HG02970 (cell line): ENCODE measurements around the gene LRRC72.

Experiments
- ATAC-seq: cut with Tn5 transposase; IDR thresholded peaks from one replicate; pipeline ENCODE4 v1.9.1; 2021; ENCODE audit warnings: mild to moderate bottlenecking, moderate library complexity, moderate number of reproducible peaks; ENCODE audit not compliant: unreplicated experiment, low FRiP score

Gene LRRC72

DNA sequence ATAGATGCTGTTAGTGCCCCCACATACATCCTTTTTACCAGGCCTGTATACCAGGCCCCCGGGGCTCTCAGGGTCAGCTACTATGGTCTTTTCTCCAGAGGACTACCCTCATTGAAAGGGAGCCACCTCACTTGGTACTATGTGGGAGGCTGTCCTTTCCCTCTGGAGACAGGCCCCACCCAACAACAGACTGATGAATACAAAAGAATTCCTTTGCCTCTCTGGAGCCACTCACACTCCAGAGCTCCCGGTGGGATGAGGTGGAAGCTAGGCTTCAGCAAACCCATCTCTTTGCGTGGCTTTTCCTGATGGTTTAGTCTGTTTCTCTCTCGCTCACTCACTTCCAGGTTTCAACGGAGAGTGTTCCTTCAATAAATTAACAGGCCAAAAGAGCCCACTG lies 88.6 kb downstream of the LRRC72 start:
- ATAC-seq: no peak

DNA sequence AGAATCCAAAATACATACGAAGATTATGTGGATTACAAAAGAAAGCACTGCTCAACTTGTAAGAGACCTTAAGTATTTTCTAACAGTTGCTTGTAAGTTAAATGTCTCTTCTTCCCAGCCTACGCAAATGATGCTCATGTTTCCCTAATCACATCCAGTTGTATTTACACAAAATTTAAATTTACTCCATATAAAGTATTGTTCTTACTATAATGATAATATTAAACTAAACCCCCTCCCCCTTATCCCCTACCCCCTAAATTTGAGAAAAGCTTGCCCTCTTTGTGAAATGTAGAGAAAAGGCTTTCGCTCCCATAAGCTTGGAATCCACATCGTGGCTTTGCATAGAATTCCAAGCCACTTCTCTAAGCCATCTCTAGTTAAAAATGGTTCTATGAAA lies 89.5 kb downstream of the LRRC72 start:
- ATAC-seq: no peak

DNA sequence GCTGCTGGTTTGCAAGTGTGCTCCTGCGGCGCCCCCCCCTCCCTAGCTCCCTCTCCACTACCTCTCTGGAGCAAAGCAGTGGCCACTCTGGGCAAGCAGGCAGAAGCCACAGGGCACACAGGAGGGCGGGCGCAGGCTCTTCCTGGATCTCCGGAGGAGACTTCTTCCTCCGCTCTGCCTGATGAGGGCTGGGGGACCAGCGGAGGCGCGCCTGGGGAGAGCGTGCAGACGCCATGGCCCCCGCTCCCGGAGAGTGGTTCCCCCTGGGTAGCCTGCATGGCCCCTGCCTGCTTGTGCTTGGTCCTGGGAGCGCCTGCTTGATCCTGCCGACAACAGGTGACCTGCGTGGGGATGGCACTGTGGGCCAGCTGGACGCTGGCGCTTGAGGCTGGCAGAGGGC lies 89.9 kb downstream of the LRRC72 start:
- ATAC-seq: no peak

DNA sequence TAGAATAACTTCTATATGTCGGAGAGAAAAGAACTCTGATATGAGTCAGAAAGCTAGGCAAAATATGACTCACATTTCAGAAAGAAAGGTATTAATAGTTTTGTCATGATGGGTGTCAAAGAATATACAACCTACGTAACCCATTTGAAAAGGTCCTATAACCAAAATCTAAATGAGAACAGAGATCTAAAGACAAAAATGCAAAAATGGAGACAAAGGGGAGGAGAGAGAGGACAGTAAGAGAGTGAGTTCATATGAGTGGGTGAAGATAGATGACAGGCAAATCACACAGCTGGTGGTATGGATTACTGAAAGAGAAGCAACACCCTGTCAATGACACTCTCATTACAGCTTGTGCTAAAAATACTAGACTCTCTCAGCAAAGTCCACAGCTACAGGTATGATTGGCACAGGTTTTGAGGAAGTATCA lies 93.4 kb downstream of the LRRC72 start:
- peak; percentile 76 for ATAC-seq

DNA sequence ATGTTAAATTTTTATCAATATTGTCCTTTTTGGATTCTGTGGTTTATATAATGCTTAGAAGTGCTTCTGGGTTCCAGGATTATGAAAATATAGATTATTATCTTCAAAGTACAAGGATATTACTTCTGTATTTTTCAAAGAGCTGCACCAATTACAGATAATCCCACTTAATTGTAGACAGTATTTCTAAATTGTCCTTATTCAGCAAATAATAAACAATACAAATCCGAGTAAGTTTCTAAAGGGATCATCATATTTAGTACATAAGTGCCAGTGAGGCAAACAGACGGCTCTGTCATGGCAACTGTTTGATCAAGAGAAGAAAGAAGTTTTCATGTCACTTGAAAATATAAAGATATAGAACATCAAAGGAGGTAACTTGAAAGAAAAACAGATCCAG lies 99.8 kb downstream of the LRRC72 start:
- no peak for ATAC-seq

DNA sequence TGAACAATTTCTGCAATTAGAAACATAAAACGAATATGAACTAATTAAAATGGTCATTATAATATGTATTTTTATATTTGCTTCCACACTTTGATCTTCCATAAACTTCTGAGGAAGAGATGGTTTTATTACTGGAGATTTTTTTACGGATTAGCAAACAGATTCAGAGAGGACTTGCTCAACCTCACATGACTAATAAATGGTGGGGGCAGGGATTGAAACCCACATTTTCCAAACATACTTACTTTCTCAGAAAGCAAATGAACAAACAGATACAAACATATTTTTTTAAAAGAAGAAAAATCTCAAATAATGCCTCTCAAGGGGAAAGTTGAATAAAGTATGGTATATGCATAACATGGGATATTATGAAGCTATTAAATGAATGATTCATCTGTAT lies 100.6 kb downstream of the LRRC72 start:
- ATAC-seq: no peak

DNA sequence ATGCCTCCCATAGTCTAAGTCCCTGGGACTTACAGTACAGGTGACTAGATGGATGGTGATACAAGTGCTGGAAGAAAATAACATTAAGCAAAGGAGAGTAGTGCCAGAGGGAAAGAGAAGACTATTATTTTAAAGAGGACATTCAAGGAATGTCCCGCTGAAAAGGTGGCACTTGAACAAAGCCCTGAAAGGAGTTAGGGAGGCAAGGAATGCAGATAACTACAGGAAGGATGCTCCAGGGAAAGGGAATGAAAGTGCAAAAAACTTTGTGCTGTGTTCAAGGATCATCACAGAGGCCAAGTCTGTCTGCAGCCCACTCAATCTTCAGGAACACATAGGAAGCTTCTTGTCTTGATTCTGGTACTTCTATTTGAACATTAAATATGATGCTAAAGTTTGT lies 104.0 kb downstream of the LRRC72 start:
- ATAC-seq: no peak
